Measurements from ENCODE around the gene SNTB2.

Gene SNTB2

GRCh38 chr16:69329369-69330285 lies 142.7 kb downstream of the SNTB2 start:
- Histone ChIP-seq H3K36me3 (ENCODE audit: insufficient read depth, low read length) (peaks cover 31% of the 10 kb centered on the region), H3K4me1 (ENCODE audit: insufficient read depth, low read length) (0 out of 2 replicates have a peak, but pooled peaks cover 6% of the 10 kb centered on the region), H3K9me3 (ENCODE audit: control insufficient read depth, insufficient read depth, low read length) (no peaks in the 10 kb centered on the region)

GRCh38 chr16:69330286-69331109 lies 143.5 kb downstream of the SNTB2 start, which contains the start of gene PDF:
Gene PDF (minus strand): TSS chr16:69330588. CDS start chr16:69330570, 18 bp downstream.
- Histone ChIP-seq H3K9ac (ENCODE audit: low read depth, low read length) (peak within 1 kb of the TSS; percentile 84), H3K36me3 (ENCODE audit: insufficient read depth, low read length) (peaks cover 31% of the 10 kb centered on the region), H3K4me1 (ENCODE audit: insufficient read depth, low read length) (0 out of 2 replicates have a peak, but pooled peaks cover 6% of the 10 kb centered on the region), H3K9me3 (ENCODE audit: control insufficient read depth, insufficient read depth, low read length) (no peaks in the 10 kb centered on the region)

More at GRCh38 chr16:69329369-69330285, 142.7 kb downstream of the SNTB2 start:
- H3K9ac ChIP-seq (ENCODE audit: low read depth, low read length): peak overlapping the region; percentile 84

GRCh38 chr16:69334696-69335095 lies 147.7 kb downstream of the SNTB2 start:
- Histone ChIP-seq H3K9ac (ENCODE audit: low read depth, low read length) (no peak overlapping the region), H3K9me3 (ENCODE audit: control insufficient read depth, insufficient read depth, low read length) (no peaks in the 10 kb centered on the region), H3K4me1 (ENCODE audit: insufficient read depth, low read length) (no peaks in the 10 kb centered on the region), H3K36me3 (ENCODE audit: insufficient read depth, low read length) (peaks cover 28% of the 10 kb centered on the region)

GRCh38 chr16:69338557-69339288 lies 151.8 kb downstream of the SNTB2 start:
- Histone ChIP-seq H3K4me1 (ENCODE audit: insufficient read depth, low read length) (no peaks in the 10 kb centered on the region), H3K36me3 (ENCODE audit: insufficient read depth, low read length) (peaks cover 32% of the 10 kb centered on the region), H3K9ac (ENCODE audit: low read depth, low read length) (peak overlapping the region; percentile 92), H3K9me3 (ENCODE audit: control insufficient read depth, insufficient read depth, low read length) (no peaks in the 10 kb centered on the region)

DNA sequence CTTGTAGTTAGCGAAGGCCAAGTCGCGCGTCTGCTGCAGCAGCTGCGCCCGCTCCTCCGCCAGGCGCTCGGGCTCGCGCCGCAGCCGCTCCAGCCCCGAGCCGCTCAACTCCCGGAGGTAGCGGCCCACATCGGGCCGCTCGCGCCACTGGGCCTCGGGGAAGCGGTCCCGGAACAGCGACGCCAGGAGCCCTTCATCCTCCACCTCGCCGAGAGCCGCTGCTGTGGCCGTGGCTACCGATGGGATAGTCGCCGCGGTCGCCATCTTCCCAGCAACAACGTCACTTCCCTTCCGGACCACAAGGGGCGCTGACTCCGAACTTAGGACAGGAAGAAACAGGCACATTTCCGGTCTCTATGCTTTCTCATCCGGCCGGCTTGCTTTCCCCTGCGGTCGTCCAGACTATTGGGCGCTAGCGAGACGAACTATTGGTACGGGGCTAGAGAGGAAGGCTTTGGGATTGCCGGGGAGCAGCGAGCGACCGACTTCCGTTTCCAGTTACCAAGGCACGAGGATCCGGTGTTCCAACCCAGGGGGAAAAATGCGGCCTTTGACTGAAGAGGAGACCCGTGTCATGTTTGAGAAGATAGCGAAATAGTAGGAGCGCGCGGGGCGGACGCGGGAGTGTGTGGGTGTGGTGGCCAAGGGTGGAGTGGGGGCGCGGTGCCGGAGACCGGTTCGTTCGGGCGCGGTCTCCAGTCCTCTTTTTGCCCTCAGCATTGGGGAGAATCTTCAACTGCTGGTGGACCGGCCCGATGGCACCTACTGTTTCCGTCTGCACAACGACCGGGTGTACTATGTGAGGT lies 152.5 kb downstream of the SNTB2 start, which contains the start of the genes COG8 and NIP7:
Gene COG8 (minus strand): TSS at position 276 of the 806 bp plus-strand sequence. CDS start 12 bp downstream, at position 264.
Gene NIP7 (plus strand): TSS at position 484 of the 806 bp plus-strand sequence. CDS start 58 bp downstream, at position 542.
- H3K36me3 ChIP-seq (ENCODE audit: insufficient read depth, low read length): peaks cover 25% of the 10 kb centered on the region
- H3K4me1 ChIP-seq (ENCODE audit: insufficient read depth, low read length): no peaks in the 10 kb centered on the region
- no peaks in the 10 kb centered on the region for H3K9me3 ChIP-seq (ENCODE audit: control insufficient read depth, insufficient read depth, low read length)
- peak within 1 kb of the TSS; percentile 92 for H3K9ac ChIP-seq (ENCODE audit: low read depth, low read length)

GRCh38 chr16:69340095-69340644 lies 153.2 kb downstream of the SNTB2 start:
- no peaks in the 10 kb centered on the region for H3K4me1 ChIP-seq (ENCODE audit: insufficient read depth, low read length)
- H3K9ac ChIP-seq (ENCODE audit: low read depth, low read length): peak overlapping the region; percentile 92
- H3K36me3 ChIP-seq (ENCODE audit: insufficient read depth, low read length): peaks cover 25% of the 10 kb centered on the region
- no peaks in the 10 kb centered on the region for H3K9me3 ChIP-seq (ENCODE audit: control insufficient read depth, insufficient read depth, low read length)

- H3K36me3 ChIP-seq (ENCODE audit: insufficient read depth, low read length): peaks cover 12% of the 10 kb centered on the region
- no peaks in the 10 kb centered on the region for H3K4me1 ChIP-seq (ENCODE audit: insufficient read depth, low read length)
- H3K9ac ChIP-seq (ENCODE audit: low read depth, low read length): no peak overlapping the region
- H3K9me3 ChIP-seq (ENCODE audit: control insufficient read depth, insufficient read depth, low read length): no peaks in the 10 kb centered on the region
Measured at GRCh38 chr16:69344171-69344570, 157.2 kb downstream of the SNTB2 start.

DNA sequence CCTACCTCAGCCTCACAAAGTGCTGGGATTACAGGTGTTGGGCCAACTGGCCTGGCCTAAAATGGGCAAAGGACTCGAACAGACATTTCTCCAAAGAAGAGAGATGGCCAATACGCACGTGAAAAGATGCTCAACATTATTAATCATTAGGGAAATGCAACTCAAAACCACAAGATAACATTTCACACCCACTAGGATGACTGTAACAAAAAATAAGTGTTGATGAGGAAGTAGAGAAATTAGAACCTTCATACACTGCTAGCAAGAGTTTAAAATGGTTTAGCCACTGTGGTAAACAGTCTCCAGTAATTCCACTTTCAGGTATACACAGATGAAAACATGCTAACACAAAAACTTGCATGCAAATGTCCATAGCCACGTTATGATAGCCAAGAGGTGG lies 159.0 kb downstream of the SNTB2 start:
- H3K9ac ChIP-seq (ENCODE audit: low read depth, low read length): no peak overlapping the region
- H3K4me1 ChIP-seq (ENCODE audit: insufficient read depth, low read length): no peaks in the 10 kb centered on the region
- peaks cover 11% of the 10 kb centered on the region for H3K36me3 ChIP-seq (ENCODE audit: insufficient read depth, low read length)
- H3K9me3 ChIP-seq (ENCODE audit: control insufficient read depth, insufficient read depth, low read length): no peaks in the 10 kb centered on the region

- H3K9me3 ChIP-seq (ENCODE audit: control insufficient read depth, insufficient read depth, low read length): no peaks in the 10 kb centered on the region
- H3K4me1 ChIP-seq (ENCODE audit: insufficient read depth, low read length): no peaks in the 10 kb centered on the region
- H3K36me3 ChIP-seq (ENCODE audit: insufficient read depth, low read length): peaks cover 4% of the 10 kb centered on the region; the same call in 1 of the 2 replicates
- H3K9ac ChIP-seq (ENCODE audit: low read depth, low read length): no peak overlapping the region
Measured at GRCh38 chr16:69346683-69347082, 159.7 kb downstream of the SNTB2 start.

DNA sequence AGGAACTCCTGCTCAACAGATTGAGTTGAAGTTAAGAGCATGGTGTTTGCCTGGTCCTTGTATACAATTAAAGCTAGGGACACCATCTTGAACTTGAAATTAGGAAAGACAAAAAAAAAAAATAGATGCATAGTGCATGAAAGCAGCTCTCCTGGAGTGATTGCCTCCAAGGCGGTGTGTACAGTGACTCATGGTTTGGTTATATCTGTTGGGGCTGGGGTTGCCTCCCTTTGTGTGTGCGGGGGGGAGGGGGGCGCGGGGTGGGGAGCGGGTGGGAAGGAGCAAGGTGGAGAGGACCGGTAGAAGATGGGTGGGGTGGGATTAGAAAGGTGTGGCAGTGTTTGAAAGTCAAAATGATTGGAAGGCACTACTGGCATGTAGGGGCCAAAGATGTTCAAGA lies 161.3 kb downstream of the SNTB2 start:
- Histone ChIP-seq H3K36me3 (ENCODE audit: insufficient read depth, low read length) (0 out of 2 replicates have a peak, but pooled peaks cover 3% of the 10 kb centered on the region), H3K9ac (ENCODE audit: low read depth, low read length) (no peak overlapping the region), H3K4me1 (ENCODE audit: insufficient read depth, low read length) (no peaks in the 10 kb centered on the region), H3K9me3 (ENCODE audit: control insufficient read depth, insufficient read depth, low read length) (no peaks in the 10 kb centered on the region)

DNA sequence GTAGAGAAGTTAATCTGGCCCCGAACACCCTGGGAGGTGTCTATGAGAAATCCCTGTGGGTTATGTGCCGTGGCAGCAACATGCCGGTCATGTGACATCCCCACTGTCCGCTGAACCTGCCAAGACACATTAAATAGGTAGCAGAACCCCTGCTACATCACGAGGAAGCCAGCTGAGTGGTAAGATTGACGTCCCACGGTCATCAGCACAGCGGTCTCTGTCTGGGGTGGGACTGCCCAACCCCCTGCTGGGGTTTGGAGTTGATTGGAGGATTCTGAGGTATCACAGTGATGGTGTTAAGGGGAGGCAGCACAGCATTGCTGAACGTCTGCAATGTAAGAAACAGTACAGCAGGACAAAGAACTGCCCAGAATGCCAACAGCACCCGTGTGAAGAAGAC lies 162.6 kb downstream of the SNTB2 start:
- no peaks in the 10 kb centered on the region for H3K4me1 ChIP-seq (ENCODE audit: insufficient read depth, low read length)
- no peak overlapping the region for H3K9ac ChIP-seq (ENCODE audit: low read depth, low read length)
- H3K36me3 ChIP-seq (ENCODE audit: insufficient read depth, low read length): no peaks in the 10 kb centered on the region
- no peaks in the 10 kb centered on the region for H3K9me3 ChIP-seq (ENCODE audit: control insufficient read depth, insufficient read depth, low read length)

DNA sequence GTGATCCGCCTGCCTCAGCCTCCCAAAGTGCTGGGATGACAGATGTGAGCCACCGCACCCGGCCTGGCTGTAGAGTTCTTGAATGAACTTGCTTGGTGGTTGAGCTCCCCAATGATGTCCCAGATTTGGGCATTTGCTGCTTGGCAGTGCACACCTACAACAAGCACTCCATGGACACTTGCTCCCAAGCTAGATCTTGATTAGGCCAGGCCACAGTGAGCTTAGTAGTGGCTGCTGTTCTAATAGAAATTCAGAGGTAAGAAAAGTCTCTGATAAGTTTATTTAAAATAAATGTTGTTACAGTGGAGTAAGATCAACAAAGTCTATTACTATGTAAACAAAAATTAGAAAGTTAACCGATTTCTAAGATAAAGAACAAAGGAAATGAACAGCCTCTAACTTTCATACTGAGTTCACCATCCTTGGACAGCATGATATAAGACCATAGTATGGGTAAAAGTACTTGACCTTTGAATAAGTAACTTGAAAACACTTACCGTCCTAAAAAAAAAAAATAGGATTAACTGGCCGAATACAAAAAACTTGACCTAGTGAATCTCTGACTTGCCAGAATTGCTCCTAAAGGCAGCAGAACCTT lies 163.7 kb downstream of the SNTB2 start:
- Histone ChIP-seq H3K4me1 (ENCODE audit: insufficient read depth, low read length) (no peaks in the 10 kb centered on the region), H3K9ac (ENCODE audit: low read depth, low read length) (no peak overlapping the region), H3K36me3 (ENCODE audit: insufficient read depth, low read length) (no peaks in the 10 kb centered on the region; the same call in 1 of the 2 replicates), H3K9me3 (ENCODE audit: control insufficient read depth, insufficient read depth, low read length) (no peaks in the 10 kb centered on the region)

Measured in ES-I3 (cell line).